ENCODE data around the gene ICAM5.
A peak's percentile ranks its signal among the peaks of the same experiment; 100 is the strongest.
"Not testable (repeated sequence)": the region's sequence is repeated elsewhere in the genome, so short reads cannot be mapped to it uniquely, and the experiment has no call there.

Gene ICAM5, protein sequence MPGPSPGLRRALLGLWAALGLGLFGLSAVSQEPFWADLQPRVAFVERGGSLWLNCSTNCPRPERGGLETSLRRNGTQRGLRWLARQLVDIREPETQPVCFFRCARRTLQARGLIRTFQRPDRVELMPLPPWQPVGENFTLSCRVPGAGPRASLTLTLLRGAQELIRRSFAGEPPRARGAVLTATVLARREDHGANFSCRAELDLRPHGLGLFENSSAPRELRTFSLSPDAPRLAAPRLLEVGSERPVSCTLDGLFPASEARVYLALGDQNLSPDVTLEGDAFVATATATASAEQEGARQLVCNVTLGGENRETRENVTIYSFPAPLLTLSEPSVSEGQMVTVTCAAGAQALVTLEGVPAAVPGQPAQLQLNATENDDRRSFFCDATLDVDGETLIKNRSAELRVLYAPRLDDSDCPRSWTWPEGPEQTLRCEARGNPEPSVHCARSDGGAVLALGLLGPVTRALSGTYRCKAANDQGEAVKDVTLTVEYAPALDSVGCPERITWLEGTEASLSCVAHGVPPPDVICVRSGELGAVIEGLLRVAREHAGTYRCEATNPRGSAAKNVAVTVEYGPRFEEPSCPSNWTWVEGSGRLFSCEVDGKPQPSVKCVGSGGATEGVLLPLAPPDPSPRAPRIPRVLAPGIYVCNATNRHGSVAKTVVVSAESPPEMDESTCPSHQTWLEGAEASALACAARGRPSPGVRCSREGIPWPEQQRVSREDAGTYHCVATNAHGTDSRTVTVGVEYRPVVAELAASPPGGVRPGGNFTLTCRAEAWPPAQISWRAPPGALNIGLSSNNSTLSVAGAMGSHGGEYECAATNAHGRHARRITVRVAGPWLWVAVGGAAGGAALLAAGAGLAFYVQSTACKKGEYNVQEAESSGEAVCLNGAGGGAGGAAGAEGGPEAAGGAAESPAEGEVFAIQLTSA

DNA sequence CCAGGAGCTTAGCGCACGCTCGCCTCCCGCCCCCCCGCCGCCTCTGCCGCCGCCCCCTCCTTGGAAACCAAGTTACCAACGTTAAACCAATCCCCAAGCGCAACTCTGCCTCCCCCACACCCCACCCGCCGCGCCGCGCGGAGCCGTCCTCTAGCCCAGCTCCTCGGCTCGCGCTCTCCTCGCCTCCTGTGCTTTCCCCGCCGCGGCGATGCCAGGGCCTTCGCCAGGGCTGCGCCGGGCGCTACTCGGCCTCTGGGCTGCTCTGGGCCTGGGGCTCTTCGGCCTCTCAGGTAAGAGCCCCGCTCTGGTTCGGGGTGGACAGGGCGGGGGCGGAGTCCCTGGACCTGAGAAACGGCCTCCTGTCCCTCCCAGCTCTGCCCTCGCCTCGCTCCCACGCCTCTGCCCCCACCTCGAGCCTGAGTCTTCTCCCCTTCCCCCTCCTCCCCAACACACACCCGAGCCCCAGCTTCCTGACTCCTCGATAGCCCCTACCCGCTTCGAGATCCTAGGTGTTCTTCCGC is at the start of gene ICAM5:
TSS of gene ICAM5 (plus strand) at position 117 of the 521 bp plus-strand sequence. CDS start at position 209, 92 bp downstream.
- DNase-seq (ENCODE audit: low read depth), result peak; percentile 81
- TF ChIP-seq MYC (IDR thresholded peaks at IDR 0.05; ENCODE audit: low read depth, low read length) (no peak), POLR2A (IDR thresholded peaks at IDR 0.05; ENCODE audit: extremely low read depth, insufficient read length) (no peak)
- TF ChIP-seq, protein P1, sequence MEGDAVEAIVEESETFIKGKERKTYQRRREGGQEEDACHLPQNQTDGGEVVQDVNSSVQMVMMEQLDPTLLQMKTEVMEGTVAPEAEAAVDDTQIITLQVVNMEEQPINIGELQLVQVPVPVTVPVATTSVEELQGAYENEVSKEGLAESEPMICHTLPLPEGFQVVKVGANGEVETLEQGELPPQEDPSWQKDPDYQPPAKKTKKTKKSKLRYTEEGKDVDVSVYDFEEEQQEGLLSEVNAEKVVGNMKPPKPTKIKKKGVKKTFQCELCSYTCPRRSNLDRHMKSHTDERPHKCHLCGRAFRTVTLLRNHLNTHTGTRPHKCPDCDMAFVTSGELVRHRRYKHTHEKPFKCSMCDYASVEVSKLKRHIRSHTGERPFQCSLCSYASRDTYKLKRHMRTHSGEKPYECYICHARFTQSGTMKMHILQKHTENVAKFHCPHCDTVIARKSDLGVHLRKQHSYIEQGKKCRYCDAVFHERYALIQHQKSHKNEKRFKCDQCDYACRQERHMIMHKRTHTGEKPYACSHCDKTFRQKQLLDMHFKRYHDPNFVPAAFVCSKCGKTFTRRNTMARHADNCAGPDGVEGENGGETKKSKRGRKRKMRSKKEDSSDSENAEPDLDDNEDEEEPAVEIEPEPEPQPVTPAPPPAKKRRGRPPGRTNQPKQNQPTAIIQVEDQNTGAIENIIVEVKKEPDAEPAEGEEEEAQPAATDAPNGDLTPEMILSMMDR (IDR thresholded peaks at IDR 0.05; ENCODE audit: low read depth, low read length), result no peak
- TF ChIP-seq, protein P2, sequence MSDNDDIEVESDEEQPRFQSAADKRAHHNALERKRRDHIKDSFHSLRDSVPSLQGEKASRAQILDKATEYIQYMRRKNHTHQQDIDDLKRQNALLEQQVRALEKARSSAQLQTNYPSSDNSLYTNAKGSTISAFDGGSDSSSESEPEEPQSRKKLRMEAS (IDR thresholded peaks at IDR 0.05; ENCODE audit: low read depth, low read length), result no peak
- no peak within 1 kb of the TSS for H3K4me3 ChIP-seq (ENCODE audit: low read depth, low read length)

DNA sequence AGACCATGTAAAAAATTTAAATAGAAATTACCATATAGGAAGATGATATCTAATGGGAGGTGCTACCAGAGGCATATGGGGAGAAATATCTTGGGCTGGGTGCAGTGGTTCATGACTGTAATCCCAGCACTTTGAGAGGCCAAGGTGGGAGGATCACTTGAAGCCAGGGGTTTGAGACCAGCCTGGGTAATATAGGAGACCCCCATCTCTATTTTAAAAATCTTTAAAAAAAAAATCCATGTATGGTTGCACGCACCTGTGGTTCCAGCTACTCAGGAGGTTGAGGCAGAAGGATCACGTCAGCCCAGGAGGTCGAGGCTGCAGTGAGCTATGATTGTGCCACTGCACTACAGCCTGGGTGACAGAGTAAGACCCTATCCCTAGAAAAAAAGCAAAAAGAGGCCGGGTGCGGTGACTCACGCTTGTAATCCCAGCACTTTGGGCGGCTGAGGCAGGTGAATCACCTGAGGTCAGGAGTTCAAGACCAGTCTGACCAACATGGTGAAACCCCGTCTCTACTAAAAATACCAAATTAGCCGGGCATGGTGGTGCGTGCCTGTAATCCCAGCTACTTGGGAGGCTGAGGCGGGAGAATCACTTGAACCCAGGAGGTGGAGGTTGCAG is 47.8 kb upstream of the ICAM5 start:
- H3K4me3 ChIP-seq (ENCODE audit: low read depth, low read length); DNase-seq (ENCODE audit: low read depth): not testable (repeated sequence)

DNA sequence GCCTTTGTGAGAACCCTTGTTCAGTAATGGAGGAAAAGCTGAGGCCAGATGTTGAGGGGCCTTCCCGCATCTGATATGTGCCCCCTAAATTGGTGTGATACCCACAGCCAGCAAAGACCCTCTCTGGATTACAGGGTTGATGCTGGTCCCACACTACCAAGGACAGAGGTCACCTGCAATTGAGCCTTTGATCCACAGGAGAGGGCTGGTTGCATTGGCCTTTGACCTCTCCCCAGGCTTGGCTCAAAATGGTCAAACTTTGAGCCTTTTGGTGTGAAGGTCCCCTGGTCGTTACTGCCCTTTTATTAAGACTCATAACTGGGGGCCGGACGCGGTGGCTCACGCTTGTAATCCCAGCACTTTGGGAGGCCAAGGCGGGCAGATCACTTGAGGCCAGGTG is 46.1 kb upstream of the ICAM5 start:
- no peak for DNase-seq (ENCODE audit: low read depth)
- no peak overlapping the region for H3K4me3 ChIP-seq (ENCODE audit: low read depth, low read length)
- no peak for TF ChIP-seq MYC (IDR thresholded peaks at IDR 0.05; ENCODE audit: low read depth, low read length)
- no peak for TF ChIP-seq POLR2A (IDR thresholded peaks at IDR 0.05; ENCODE audit: extremely low read depth, insufficient read length)
- TF ChIP-seq, protein P2 (IDR thresholded peaks at IDR 0.05; ENCODE audit: low read depth, low read length), result no peak
- TF ChIP-seq, protein P1 (IDR thresholded peaks at IDR 0.05; ENCODE audit: low read depth, low read length), result no peak

DNA sequence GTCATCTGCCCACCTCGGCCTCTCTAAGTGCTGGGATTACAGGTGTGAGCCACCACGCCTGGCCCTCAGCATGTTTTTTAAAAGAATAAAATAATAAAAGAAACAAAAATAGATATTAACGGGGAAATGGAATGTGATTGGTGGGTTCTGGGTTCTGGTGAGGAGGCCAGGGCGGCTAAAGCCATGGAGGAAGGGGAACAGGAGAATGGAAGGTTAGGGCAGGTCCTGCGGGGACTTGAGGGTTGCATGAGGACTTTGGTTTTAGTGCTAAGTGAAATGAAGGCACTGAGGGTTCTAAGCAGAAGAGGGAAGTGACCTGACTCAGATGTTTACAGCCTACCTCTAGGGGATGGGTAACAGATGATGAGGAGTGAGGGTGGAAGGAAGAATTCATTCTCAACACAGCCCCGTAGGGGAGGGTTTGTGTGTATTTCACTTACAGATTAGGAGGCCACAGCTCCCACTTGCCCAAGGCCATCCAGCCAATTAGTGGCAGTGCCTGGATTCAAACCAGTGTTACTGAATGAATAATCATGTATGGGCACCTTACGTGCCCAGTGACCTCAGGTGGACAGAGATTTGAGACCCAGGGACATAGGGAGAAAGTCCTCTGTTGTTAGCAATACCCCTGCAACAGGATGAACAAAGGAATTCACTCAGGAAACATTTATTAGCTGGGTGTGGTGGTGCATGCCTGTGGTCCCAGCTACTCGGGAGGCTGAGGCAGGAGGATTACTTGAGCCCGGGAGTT is 44.4 kb upstream of the ICAM5 start:
- DNase-seq (ENCODE audit: low read depth), result peak; percentile 63
- no peak overlapping the region for H3K4me3 ChIP-seq (ENCODE audit: low read depth, low read length)
- TF ChIP-seq MYC (IDR thresholded peaks at IDR 0.05; ENCODE audit: low read depth, low read length) (no peak), POLR2A (IDR thresholded peaks at IDR 0.05; ENCODE audit: extremely low read depth, insufficient read length) (no peak)
- TF ChIP-seq, protein P2 (IDR thresholded peaks at IDR 0.05; ENCODE audit: low read depth, low read length), result no peak
- TF ChIP-seq, protein P1 (IDR thresholded peaks at IDR 0.05; ENCODE audit: low read depth, low read length), result no peak

DNA sequence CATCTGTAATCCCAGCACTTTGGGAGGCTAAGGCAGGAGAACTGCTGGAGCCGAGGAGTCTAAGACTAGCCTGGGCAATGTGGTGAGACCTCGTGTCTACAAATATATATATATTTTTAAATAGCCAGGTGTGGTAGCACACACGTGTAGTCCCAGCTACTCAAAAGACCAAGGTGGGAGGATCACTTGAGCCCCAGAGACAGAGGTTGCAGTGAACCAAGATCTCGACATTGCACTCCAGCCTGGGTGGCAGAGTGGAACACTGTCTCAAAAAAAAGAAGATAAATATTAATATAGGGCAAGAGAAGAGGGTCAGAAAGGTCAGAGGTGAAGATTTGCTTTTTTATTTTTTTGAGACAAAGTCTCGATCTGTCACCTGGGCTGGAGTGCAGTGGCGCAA is 43.2 kb upstream of the ICAM5 start:
- no peak for DNase-seq (ENCODE audit: low read depth)
- TF ChIP-seq, protein P2 (IDR thresholded peaks at IDR 0.05; ENCODE audit: low read depth, low read length), result no peak
- TF ChIP-seq MYC (IDR thresholded peaks at IDR 0.05; ENCODE audit: low read depth, low read length), result no peak
- TF ChIP-seq, protein P1 (IDR thresholded peaks at IDR 0.05; ENCODE audit: low read depth, low read length), result no peak
- H3K4me3 ChIP-seq (ENCODE audit: low read depth, low read length), result no peak overlapping the region
